Measurements from ENCODE around the gene SENP1.

- TF ChIP-seq CTCF (IDR thresholded peaks at IDR 0.05) (no peak), POLR2A (IDR thresholded peaks at IDR 0.05) (no peak)
These were observed 68.5 kb downstream of the SENP1 start for GRCh38 chr12:48037267-48037915.

Measured in Peyer's patch (tissue), 4 donors.